OCI-LY7 (cell line): Measurements from ENCODE around the gene SEC61A2. TPM values are rescaled to one million over a fixed set of nuclear protein-coding genes. Genes with fewer than 3 reads are reported as not detected.

Experiments used
- BruUV-seq: library from RNA; stranded (reverse); fragments of 400-500 nt; replicated peaks from 2 replicates; lab custom pipeline; 2021; lab: Mats Ljungman, UMichigan
- CTCF ChIA-PET: fragments of 300-600 bp; sonication (Branson Sonifier 250); formaldehyde crosslinking; loops from one replicate; lab custom pipeline; 2022; ENCODE audit warnings: antibody characterized with exemption; ENCODE audit not compliant: unreplicated experiment; lab: Charles Lee
- POLR2A ChIA-PET: fragments of 300-600 bp; sonication (Branson Sonifier 250); formaldehyde crosslinking; loops from one replicate; lab custom pipeline; 2022; ENCODE audit warnings: antibody characterized with exemption; lab: Charles Lee
- DNase-seq: peaks from one replicate; pipeline ENCODE4 v3.0.0-alpha.2; 2015; ENCODE audit warnings: low spot score
- H2AFZ ChIP-seq: fragments of 200-600 bp; sonication (generic), shearing (Covaris generic); 2 replicates; pipeline ENCODE4 v1.6.1; 2014; ENCODE audit warnings: mild to moderate bottlenecking, antibody characterized with exemption, low read length, moderate library complexity
- H3K27ac ChIP-seq: fragments of 200-600 bp; sonication (generic); 2 replicates; pipeline ENCODE4 v1.5.1; 2014; ENCODE audit warnings: mixed run types, low read depth, mild to moderate bottlenecking, moderate library complexity, low read length, inconsistent platforms; ENCODE audit not compliant: poor library complexity, severe bottlenecking
- H3K36me3 ChIP-seq: fragments of 200-600 bp; sonication (generic); 2 replicates; pipeline ENCODE4 v1.6.1; 2014; ENCODE audit warnings: mild to moderate bottlenecking, antibody characterized with exemption, low read length, moderate library complexity, mixed read lengths; ENCODE audit not compliant: insufficient read depth
- H3K4me1 ChIP-seq: fragments of 200-600 bp; sonication (generic); 2 replicates; pipeline ENCODE4 v1.5.1; 2014; ENCODE audit warnings: mild to moderate bottlenecking, low read length; ENCODE audit not compliant: insufficient read depth, poor library complexity, severe bottlenecking
- H3K4me2 ChIP-seq: fragments of 200-600 bp; sonication (generic); 2 replicates; pipeline ENCODE4 v1.6.1; 2014; ENCODE audit warnings: mild to moderate bottlenecking, low read length
- H3K4me3 ChIP-seq: fragments of 200-600 bp; sonication (generic); 2 replicates; pipeline ENCODE4 v1.5.1; 2014; ENCODE audit warnings: mild to moderate bottlenecking, low read depth, low read length; ENCODE audit not compliant: poor library complexity, severe bottlenecking
- H3K79me2 ChIP-seq: fragments of 200-600 bp; sonication (generic); 2 replicates; pipeline ENCODE4 v1.6.1; 2016; ENCODE audit warnings: low read depth, mild to moderate bottlenecking, low read length, moderate library complexity, mixed read lengths; ENCODE audit not compliant: insufficient read depth
- H3K9me2 ChIP-seq: fragments of 200-600 bp; sonication (generic); 2 replicates; pipeline ENCODE4 v1.6.1; 2016; ENCODE audit warnings: mild to moderate bottlenecking, low read length, mixed read lengths; ENCODE audit not compliant: insufficient read depth
- H3K9me3 ChIP-seq: fragments of 200-600 bp; sonication (generic); 2 replicates; pipeline ENCODE4 v1.6.1; 2014; ENCODE audit warnings: mild to moderate bottlenecking, mixed run types, low read length, mixed read lengths
- H4K20me1 ChIP-seq: fragments of 200-600 bp; sonication (generic); 2 replicates; pipeline ENCODE4 v1.6.1; 2014; ENCODE audit warnings: mild to moderate bottlenecking, antibody characterized with exemption, low read length, moderate library complexity, mixed read lengths; ENCODE audit not compliant: insufficient read depth
- EZH2phosphoT487 ChIP-seq: fragments of 200-600 bp; sonication (generic); IDR thresholded peaks from 2 replicates; pipeline ENCODE4 v1.6.1; 2018; ENCODE audit warnings: low read depth, borderline replicate concordance, mild to moderate bottlenecking, mixed run types, antibody characterized with exemption, low read length, moderate library complexity, mixed read lengths
- intact Hi-C: fragments of 100-400 bp; cut with micrococcal nuclease; formaldehyde crosslinking; loops from one replicate; pipeline ENCODE4 v1.10.0; 2022; ENCODE audit not compliant: unreplicated experiment
- total RNA-seq, 2 experiments: library from RNA; depleted of rRNA in 1 of 2; stranded (reverse); fragments of >200 nt in 1 of 2; shearing (Covaris generic) in 1 of 2; gene quantifications; 2 replicates each; pipeline ENCODE4 v1.2.3, GENCODE V29; 2014 to 2022
- TF ChIP-seq, protein P1 (sequence below): fragments of 200-600 bp; sonication (generic); conservative IDR thresholded peaks from 2 replicates; pipeline ENCODE4 v1.5.1; 2014; ENCODE audit warnings: mild to moderate bottlenecking, antibody characterized with exemption, low read length, moderate library complexity, mixed read lengths

SEC61A2 gene
- total RNA-seq, 2 experiments from 2014 or later = 5.5 to 15.1 TPM

DNA sequence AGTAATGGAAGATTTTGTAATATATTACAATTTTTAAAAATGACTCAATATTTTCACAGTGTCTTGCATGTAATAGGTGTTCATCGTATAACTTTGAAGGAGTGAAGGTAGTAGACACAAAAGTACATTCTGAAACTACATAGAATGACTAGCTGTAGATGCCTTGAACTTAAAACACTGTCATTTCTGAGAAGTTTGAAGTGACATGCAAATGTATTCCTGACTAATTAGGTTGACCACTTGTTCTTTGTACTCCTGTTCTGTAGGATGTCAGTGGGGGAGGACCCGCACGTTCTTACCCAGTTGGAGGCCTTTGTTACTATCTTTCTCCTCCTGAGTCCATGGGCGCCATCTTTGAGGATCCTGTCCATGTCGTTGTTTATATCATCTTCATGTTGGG is 31.2 kb downstream of the SEC61A2 start:
- no peaks in the 10 kb centered on the region for H4K20me1 ChIP-seq
- H3K79me2 ChIP-seq = no peaks in the 10 kb centered on the region
- no peak overlapping the region for H3K4me2 ChIP-seq
- no peaks in the 10 kb centered on the region for H3K4me1 ChIP-seq
- CTCF ChIA-PET = no interaction called here
- no peaks in the 10 kb centered on the region for H3K9me2 ChIP-seq
- no peaks in the 10 kb centered on the region for H3K9me3 ChIP-seq
- POLR2A ChIA-PET = no interaction called here
- no peak overlapping the region for H2AFZ ChIP-seq
- H3K4me3 ChIP-seq = no peak overlapping the region
- no TSS peak for BruUV-seq
- intact Hi-C loops = no loop called here
- DNase-seq = no peak
- TF ChIP-seq, protein P1, sequence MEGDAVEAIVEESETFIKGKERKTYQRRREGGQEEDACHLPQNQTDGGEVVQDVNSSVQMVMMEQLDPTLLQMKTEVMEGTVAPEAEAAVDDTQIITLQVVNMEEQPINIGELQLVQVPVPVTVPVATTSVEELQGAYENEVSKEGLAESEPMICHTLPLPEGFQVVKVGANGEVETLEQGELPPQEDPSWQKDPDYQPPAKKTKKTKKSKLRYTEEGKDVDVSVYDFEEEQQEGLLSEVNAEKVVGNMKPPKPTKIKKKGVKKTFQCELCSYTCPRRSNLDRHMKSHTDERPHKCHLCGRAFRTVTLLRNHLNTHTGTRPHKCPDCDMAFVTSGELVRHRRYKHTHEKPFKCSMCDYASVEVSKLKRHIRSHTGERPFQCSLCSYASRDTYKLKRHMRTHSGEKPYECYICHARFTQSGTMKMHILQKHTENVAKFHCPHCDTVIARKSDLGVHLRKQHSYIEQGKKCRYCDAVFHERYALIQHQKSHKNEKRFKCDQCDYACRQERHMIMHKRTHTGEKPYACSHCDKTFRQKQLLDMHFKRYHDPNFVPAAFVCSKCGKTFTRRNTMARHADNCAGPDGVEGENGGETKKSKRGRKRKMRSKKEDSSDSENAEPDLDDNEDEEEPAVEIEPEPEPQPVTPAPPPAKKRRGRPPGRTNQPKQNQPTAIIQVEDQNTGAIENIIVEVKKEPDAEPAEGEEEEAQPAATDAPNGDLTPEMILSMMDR = no peak
- no peak for TF ChIP-seq EZH2phosphoT487
- no peak overlapping the region for H3K27ac ChIP-seq
- H3K36me3 ChIP-seq = peaks cover 62% of the 10 kb centered on the region

DNA sequence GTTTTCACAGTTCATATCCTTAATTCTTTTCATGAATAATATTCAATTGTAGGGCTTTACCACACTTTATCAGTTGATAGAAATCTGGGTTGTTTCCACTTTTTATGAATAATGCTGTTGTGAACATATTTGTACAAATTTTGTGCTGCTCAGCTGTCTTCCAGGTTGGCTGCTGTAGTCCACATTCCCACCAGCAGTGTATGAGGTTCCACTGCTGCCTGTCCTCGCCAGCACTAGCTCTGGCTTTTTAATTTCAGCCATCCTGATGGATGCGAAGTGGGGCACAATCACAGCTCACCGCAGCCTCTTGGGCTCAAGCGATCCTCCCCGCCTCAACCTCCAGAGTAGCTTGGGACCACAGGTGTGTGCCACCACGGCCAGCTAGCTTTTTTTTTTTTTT is 33.5 kb downstream of the SEC61A2 start:
- Histone ChIP-seq H3K9me2 (no peaks in the 10 kb centered on the region), H3K4me1 (no peaks in the 10 kb centered on the region), H2AFZ (no peak overlapping the region), H4K20me1 (no peaks in the 10 kb centered on the region), H3K36me3 (peaks cover 84% of the 10 kb centered on the region), H3K79me2 (no peaks in the 10 kb centered on the region), H3K4me2 (no peak overlapping the region), H3K27ac (no peak overlapping the region), H3K4me3 (no peak overlapping the region), H3K9me3 (no peaks in the 10 kb centered on the region)
- CTCF ChIA-PET = no interaction called here
- no peak for DNase-seq
- BruUV-seq = no TSS peak
- intact Hi-C loops = no loop called here
- POLR2A ChIA-PET = no interaction called here
- TF ChIP-seq, protein P1 = no peak
- TF ChIP-seq EZH2phosphoT487 = no peak

DNA sequence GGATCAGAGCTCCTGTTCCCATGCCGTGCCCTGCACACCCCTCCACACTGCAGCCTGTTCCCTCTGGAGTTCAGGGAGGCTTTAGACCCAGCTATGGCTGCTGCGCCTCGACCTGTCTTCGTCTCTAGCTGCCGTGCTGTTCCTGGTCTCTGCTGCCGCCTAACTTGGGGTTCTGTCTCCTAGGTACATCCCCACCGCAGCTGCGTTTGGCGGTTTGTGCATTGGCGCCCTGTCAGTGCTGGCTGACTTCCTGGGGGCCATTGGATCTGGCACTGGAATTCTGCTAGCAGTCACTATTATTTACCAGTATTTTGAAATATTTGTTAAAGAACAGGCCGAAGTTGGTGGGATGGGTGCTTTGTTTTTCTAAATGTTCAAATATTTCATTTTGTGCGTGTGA is 34.6 kb downstream of the SEC61A2 start:
- CTCF ChIA-PET = no interaction called here
- H4K20me1 ChIP-seq = no peaks in the 10 kb centered on the region
- POLR2A ChIA-PET = interaction anchor here (0.7 kb wide), 1 partner anchor 1047 kb away, joined by 3 read pairs; no protein-coding TSS in a partner anchor

More for the DNA sequence above, 34.6 kb downstream of the SEC61A2 start:
- DNase-seq = no peak
- no peak overlapping the region for H3K4me2 ChIP-seq
- no TSS peak for BruUV-seq
- peaks cover 83% of the 10 kb centered on the region for H3K36me3 ChIP-seq
- no peaks in the 10 kb centered on the region for H3K9me3 ChIP-seq
- no peaks in the 10 kb centered on the region for H3K4me1 ChIP-seq
- no peaks in the 10 kb centered on the region for H3K79me2 ChIP-seq
- no peaks in the 10 kb centered on the region for H3K9me2 ChIP-seq
- no peak overlapping the region for H2AFZ ChIP-seq
- intact Hi-C loops = no loop called here
- no peak overlapping the region for H3K4me3 ChIP-seq
- TF ChIP-seq EZH2phosphoT487 = no peak
- TF ChIP-seq, protein P1 = no peak
- H3K27ac ChIP-seq = no peak overlapping the region
